MM.1S (cell line): Measurements from ENCODE around the gene FZR1.
A peak's percentile ranks its signal among the peaks of the same experiment; 100 is the strongest.

Experiments used
- DNase-seq: peaks from one replicate; pipeline ENCODE4 v3.0.0-alpha.2; 2015
- H2AFZ ChIP-seq: fragments of 300-600 bp; sonication (generic); 2 replicates; pipeline ENCODE4 v1.6.0; 2016; ENCODE audit warnings: antibody characterized with exemption, low read length
- H3F3A ChIP-seq: fragments of 300-600 bp; sonication (generic); 2 replicates; pipeline ENCODE4 v1.6.1; 2016; ENCODE audit warnings: mild to moderate bottlenecking, antibody characterized with exemption, low read length, moderate library complexity, mixed read lengths; ENCODE audit not compliant: insufficient read depth
- H3K27ac ChIP-seq: fragments of 300-600 bp; sonication (generic); 2 replicates; pipeline ENCODE4 v1.5.1; 2016; ENCODE audit warnings: mild to moderate bottlenecking, low read length
- H3K27me3 ChIP-seq: fragments of 300-600 bp; sonication (generic); replicated peaks from 2 replicates; pipeline ENCODE4 v1.6.0; 2016; ENCODE audit warnings: low read length; ENCODE audit not compliant: insufficient read depth
- H3K36me3 ChIP-seq: fragments of 300-600 bp; sonication (generic); replicated peaks from 2 replicates; pipeline ENCODE4 v1.6.1; 2016; ENCODE audit warnings: mild to moderate bottlenecking, low read length, mixed read lengths; ENCODE audit not compliant: insufficient read depth
- H3K4me1 ChIP-seq: fragments of 300-600 bp; sonication (generic); 2 replicates; pipeline ENCODE4 v1.6.1; 2016; ENCODE audit warnings: low read length, mixed read lengths
- H3K4me2 ChIP-seq: fragments of 300-600 bp; sonication (generic); 2 replicates; pipeline ENCODE4 v1.6.0; 2016; ENCODE audit warnings: low read depth, low read length
- H3K4me3 ChIP-seq: fragments of 300-600 bp; sonication (generic); 2 replicates; pipeline ENCODE4 v1.5.1; 2016; ENCODE audit warnings: low read length, mixed read lengths
- H3K79me2 ChIP-seq: fragments of 300-600 bp; sonication (generic); 2 replicates; pipeline ENCODE4 v1.6.1; 2016; ENCODE audit warnings: mixed run types, low read length, mixed read lengths
- H3K9ac ChIP-seq: fragments of 300-600 bp; sonication (generic); 2 replicates; pipeline ENCODE4 v1.6.1; 2016; ENCODE audit warnings: low read length, mixed read lengths
- H3K9me2 ChIP-seq: fragments of 300-600 bp; sonication (generic); replicated peaks from 2 replicates; pipeline ENCODE4 v1.6.1; 2016; ENCODE audit warnings: mild to moderate bottlenecking, low read length, mixed read lengths; ENCODE audit not compliant: insufficient read depth
- H3K9me3 ChIP-seq: fragments of 300-600 bp; sonication (generic); replicated peaks from 2 replicates; pipeline ENCODE4 v1.6.1; 2016; ENCODE audit warnings: mild to moderate bottlenecking, low read length, mixed read lengths; ENCODE audit not compliant: insufficient read depth
- H4K20me1 ChIP-seq: fragments of 300-600 bp; sonication (generic); 2 replicates; pipeline ENCODE4 v1.6.1; 2016; ENCODE audit warnings: mild to moderate bottlenecking, low read length, moderate library complexity, mixed read lengths; ENCODE audit not compliant: insufficient read depth
- EZH2 ChIP-seq: fragments of 300-600 bp; sonication (generic); optimal IDR thresholded peaks from 2 replicates; pipeline ENCODE3; 2017; ENCODE audit warnings: low read depth, mild to moderate bottlenecking, antibody characterized with exemption, low read length, mixed read lengths
- EZH2phosphoT487 ChIP-seq: fragments of 300-600 bp; sonication (generic); IDR thresholded peaks from 2 replicates; pipeline ENCODE4 v1.6.1; 2018; ENCODE audit warnings: antibody characterized with exemption, low read length
- TF ChIP-seq, protein P1 (sequence below): fragments of 300-600 bp; sonication (generic); IDR thresholded peaks from 2 replicates; pipeline ENCODE4 v1.5.1; 2016; ENCODE audit warnings: antibody characterized with exemption, low read length, mixed read lengths

Gene FZR1

DNA sequence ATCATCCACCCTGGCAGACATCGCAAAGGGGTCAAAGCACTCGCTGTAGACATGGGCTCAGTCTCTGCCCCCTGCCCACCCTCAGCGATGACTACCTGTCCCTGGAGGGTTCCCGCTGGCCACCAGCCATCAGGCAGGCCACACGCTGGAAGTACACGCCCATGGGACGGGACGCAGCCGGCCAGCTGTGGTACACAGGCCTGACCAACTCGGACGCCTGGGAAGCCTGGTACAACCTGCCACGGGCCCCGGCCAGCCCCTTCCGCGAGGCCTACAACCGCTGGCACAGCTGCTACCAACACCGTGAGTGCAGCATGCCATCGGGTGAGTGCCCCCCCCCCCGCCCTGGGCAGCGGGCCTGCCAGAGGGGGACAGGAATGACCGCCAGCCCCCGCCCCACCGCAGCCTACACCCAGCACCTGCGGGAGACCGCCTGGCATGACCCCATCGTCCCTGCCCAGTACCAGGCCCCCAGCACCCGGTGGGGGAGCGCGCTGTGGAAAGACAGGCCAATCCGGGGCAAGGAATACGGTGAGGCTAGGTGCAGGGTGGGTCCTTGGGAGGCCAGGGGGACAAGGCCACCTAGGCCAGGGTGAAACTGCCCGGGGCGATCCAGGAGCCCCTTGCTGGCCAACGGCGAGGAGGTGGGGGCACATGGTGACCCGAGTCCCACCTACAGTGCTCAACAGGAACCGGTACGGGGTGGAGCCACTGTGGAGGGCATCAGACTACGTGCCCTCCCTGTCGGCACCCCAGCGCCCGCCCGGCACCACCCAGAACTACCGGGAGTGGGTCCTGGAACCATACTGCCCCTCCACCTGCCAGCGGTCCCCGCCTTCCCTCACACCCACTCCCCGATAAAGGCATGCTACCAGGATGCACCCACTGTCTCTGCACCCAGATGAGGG, 37.3 kb downstream of the FZR1 start:
- H3K4me3 ChIP-seq = no peak overlapping the region
- H4K20me1 ChIP-seq = no peaks in the 10 kb centered on the region
- no peaks in the 10 kb centered on the region for H3K4me1 ChIP-seq
- peaks cover 4% of the 10 kb centered on the region for H3F3A ChIP-seq
- no peaks in the 10 kb centered on the region for H3K9me2 ChIP-seq
- no peak overlapping the region for H2AFZ ChIP-seq
- H3K4me2 ChIP-seq = no peak overlapping the region
- no peak for DNase-seq
- H3K36me3 ChIP-seq = no peaks in the 10 kb centered on the region
- TF ChIP-seq, protein P1, sequence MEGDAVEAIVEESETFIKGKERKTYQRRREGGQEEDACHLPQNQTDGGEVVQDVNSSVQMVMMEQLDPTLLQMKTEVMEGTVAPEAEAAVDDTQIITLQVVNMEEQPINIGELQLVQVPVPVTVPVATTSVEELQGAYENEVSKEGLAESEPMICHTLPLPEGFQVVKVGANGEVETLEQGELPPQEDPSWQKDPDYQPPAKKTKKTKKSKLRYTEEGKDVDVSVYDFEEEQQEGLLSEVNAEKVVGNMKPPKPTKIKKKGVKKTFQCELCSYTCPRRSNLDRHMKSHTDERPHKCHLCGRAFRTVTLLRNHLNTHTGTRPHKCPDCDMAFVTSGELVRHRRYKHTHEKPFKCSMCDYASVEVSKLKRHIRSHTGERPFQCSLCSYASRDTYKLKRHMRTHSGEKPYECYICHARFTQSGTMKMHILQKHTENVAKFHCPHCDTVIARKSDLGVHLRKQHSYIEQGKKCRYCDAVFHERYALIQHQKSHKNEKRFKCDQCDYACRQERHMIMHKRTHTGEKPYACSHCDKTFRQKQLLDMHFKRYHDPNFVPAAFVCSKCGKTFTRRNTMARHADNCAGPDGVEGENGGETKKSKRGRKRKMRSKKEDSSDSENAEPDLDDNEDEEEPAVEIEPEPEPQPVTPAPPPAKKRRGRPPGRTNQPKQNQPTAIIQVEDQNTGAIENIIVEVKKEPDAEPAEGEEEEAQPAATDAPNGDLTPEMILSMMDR = no peak
- TF ChIP-seq EZH2phosphoT487 (no peak), EZH2 (no peak)
- no peaks in the 10 kb centered on the region for H3K27me3 ChIP-seq
- H3K27ac ChIP-seq = no peak overlapping the region
- H3K79me2 ChIP-seq = no peaks in the 10 kb centered on the region
- H3K9ac ChIP-seq = no peak overlapping the region
- H3K9me3 ChIP-seq = no peaks in the 10 kb centered on the region

DNA sequence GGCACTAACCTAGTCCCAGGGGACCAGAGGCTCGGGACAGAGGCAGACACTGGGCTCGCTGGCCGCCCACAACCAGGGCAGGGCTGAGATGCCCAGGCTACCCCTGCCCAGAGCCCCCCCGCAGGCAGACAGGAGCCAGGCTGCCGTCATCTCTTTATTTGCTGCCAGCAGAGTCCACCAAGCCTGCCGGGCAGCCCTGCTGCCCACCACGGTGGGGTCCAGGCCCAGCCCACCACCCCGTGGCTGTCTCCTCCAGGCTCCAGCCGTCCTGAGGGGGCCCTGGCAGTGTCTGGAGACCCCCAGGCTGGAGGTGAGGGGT, 37.9 kb downstream of the FZR1 start:
- Histone ChIP-seq H2AFZ (no peak overlapping the region), H3K9ac (no peak overlapping the region), H3K4me3 (no peak overlapping the region), H3K36me3 (no peaks in the 10 kb centered on the region), H3K79me2 (no peaks in the 10 kb centered on the region), H3F3A (peaks cover 4% of the 10 kb centered on the region), H3K4me1 (no peaks in the 10 kb centered on the region), H3K27me3 (no peaks in the 10 kb centered on the region), H4K20me1 (no peaks in the 10 kb centered on the region), H3K4me2 (no peak overlapping the region), H3K27ac (no peak overlapping the region), H3K9me2 (no peaks in the 10 kb centered on the region), H3K9me3 (no peaks in the 10 kb centered on the region)
- no peak for DNase-seq
- no peak for TF ChIP-seq EZH2
- TF ChIP-seq EZH2phosphoT487 = no peak
- TF ChIP-seq, protein P1 = no peak

DNA sequence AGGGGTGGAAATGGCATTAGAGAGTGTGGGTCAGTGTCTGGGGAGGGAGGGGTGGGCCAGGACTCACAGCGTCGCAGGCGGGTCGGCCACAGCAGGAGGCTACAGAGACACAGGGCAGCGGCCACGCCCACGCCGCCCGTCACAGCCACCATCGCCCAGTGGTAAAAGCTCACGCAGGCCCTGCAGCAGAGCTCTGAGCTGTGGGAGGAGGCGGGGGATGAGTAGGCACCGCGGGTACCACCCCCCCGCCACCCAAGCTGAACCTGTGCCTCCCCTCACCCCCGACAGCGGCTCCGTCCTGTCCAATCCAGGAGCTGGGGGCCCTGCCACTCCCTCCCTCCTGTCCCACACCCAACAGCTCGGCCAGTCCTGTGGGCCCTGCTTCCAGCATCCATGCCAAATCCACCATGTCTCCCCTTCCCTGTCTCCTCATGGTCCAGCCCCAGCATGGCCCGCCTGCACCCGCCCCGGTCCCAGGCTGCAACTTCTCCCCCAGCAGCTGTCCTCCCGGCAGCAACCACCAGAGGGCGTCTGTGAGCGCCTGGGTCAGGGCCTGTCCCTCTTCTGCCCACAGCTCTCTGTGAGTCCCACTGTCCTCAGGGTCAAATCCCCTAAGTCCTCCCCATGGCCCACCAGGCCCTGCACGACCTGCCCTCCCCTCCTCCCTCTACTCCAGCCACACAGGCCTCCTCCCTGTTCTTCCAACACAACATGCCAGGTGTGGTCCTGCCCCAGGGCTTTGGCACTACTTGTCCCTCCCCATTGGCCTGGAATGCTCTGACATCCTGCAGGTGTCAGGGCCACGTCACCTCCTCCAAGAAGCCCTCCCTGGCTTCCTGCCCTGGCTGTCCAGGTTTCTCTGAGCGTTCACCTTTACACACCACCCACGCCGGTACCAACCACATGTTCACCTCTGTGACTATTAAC, 38.9 kb downstream of the FZR1 start:
- H3K9ac ChIP-seq = no peak overlapping the region
- no peak overlapping the region for H2AFZ ChIP-seq
- H3K36me3 ChIP-seq = no peaks in the 10 kb centered on the region
- TF ChIP-seq, protein P1 = peak; percentile 95
- no peak for TF ChIP-seq EZH2phosphoT487
- no peak for TF ChIP-seq EZH2
- no peaks in the 10 kb centered on the region for H3K79me2 ChIP-seq
- no peaks in the 10 kb centered on the region for H4K20me1 ChIP-seq
- 0 out of 2 replicates have a peak overlapping the region, but pooled peaks have one; percentile 7 for H3K27ac ChIP-seq
- H3F3A ChIP-seq = peaks cover 4% of the 10 kb centered on the region
- no peak overlapping the region for H3K4me2 ChIP-seq
- H3K4me3 ChIP-seq = no peak overlapping the region
- no peaks in the 10 kb centered on the region for H3K9me3 ChIP-seq
- no peaks in the 10 kb centered on the region for H3K27me3 ChIP-seq
- no peaks in the 10 kb centered on the region for H3K9me2 ChIP-seq
- DNase-seq = peak; percentile 58
- H3K4me1 ChIP-seq = no peaks in the 10 kb centered on the region
